Suprapubic skin (tissue), 4 donors: Measurements from ENCODE around the gene POLD3. TPM values are rescaled to one million over a fixed set of nuclear protein-coding genes. Genes with fewer than 3 reads are reported as not detected.

Experiments used
- DNase-seq, 2 donors: peaks; one replicate each; pipeline ENCODE4 v3.0.0-alpha.2; 2019; ENCODE audit warnings: low spot score in 2 of 2
- H3K27ac ChIP-seq: fragments of 200-600 bp; sonication (generic); one replicate; pipeline ENCODE4 v1.5.1; 2019
- H3K27me3 ChIP-seq: fragments of 200-600 bp; sonication (generic); one replicate; pipeline ENCODE4 v1.5.1; 2019
- H3K36me3 ChIP-seq: fragments of 200-600 bp; sonication (generic); one replicate; pipeline ENCODE4 v1.5.1; 2019
- H3K4me1 ChIP-seq: fragments of 200-600 bp; sonication (generic); one replicate; pipeline ENCODE4 v1.5.1; 2019
- H3K4me3 ChIP-seq: fragments of 200-600 bp; sonication (generic); one replicate; pipeline ENCODE4 v1.5.1; 2019; ENCODE audit warnings: mild to moderate bottlenecking
- H3K9me3 ChIP-seq: fragments of 200-600 bp; sonication (generic); one replicate; pipeline ENCODE4 v1.5.1; 2019
- CTCF ChIP-seq, 2 donors: fragments of 200-600 bp in 1 of 2; fragments of 450-650 bp in 1 of 2; sonication (generic) in 1 of 2; IDR thresholded peaks; one replicate each; pipeline ENCODE4 v1.5.1; 2016 to 2019; ENCODE audit warnings: antibody characterized with exemption in 2 of 2, mild to moderate bottlenecking in 1 of 2, moderate library complexity in 1 of 2
- EP300 ChIP-seq: sonication (generic); formaldehyde crosslinking; IDR thresholded peaks from one replicate; pipeline ENCODE4 v1.6.1; 2017; ENCODE audit warnings: antibody characterized with exemption
- POLR2A ChIP-seq, 2 donors: fragments of 450-650 bp; IDR thresholded peaks; one replicate each; pipeline ENCODE4 v1.6.1; 2017; ENCODE audit warnings: antibody characterized with exemption in 2 of 2, mild to moderate bottlenecking in 2 of 2, moderate library complexity in 2 of 2
- POLR2AphosphoS5 ChIP-seq, 3 donors: sonication (generic); formaldehyde crosslinking; IDR thresholded peaks; one replicate each; pipeline ENCODE4 v1.6.1; 2017; ENCODE audit warnings: antibody characterized with exemption in 3 of 3
- WGBS: methylation state at CpG from one replicate; pipeline ENCODE4 v1.1.5; 2018; 5-methylcytosine and 5-hydroxymethylcytosine counted together
- total RNA-seq, 4 donors: library from RNA; depleted of rRNA; stranded (reverse); fragments of >200 nt; gene quantifications; one replicate each; pipeline ENCODE4 v1.1.0, GENCODE V29; 2016

The POLD3 gene
- total RNA-seq, 4 donors from 2014 or later = 10.9 to 26.6 (median 14.7) TPM

GRCh38 chr11:74644081-74644480 lies 51.7 kb downstream of the POLD3 start:
- DNase-seq = no peak
- WGBS = 77% methylated on average over 4 of the region's 4 CpGs
- Histone ChIP-seq H3K9me3 (no peaks in the 10 kb centered on the region), H3K27me3 (no peaks in the 10 kb centered on the region), H3K4me3 (no peak overlapping the region), H3K36me3 (peaks cover 23% of the 10 kb centered on the region), H3K27ac (no peak overlapping the region), H3K4me1 (no peaks in the 10 kb centered on the region)
- TF ChIP-seq CTCF (IDR thresholded peaks at IDR 0.05) (no peak), POLR2A (IDR thresholded peaks at IDR 0.05) (no peak), EP300 (no peak), POLR2AphosphoS5 (IDR thresholded peaks at IDR 0.05) (no peak)

- 93% methylated on average over 4 of the region's 4 CpGs for WGBS
- TF ChIP-seq CTCF (IDR thresholded peaks at IDR 0.05) (no peak), POLR2A (IDR thresholded peaks at IDR 0.05) (no peak), EP300 (no peak)
Measured at GRCh38 chr11:74646215-74646614, 53.8 kb downstream of the POLD3 start.

GRCh38 chr11:74646954-74647353 lies 54.6 kb downstream of the POLD3 start:
- Histone ChIP-seq H3K9me3 (no peaks in the 10 kb centered on the region), H3K4me3 (no peak overlapping the region), H3K36me3 (no peaks in the 10 kb centered on the region), H3K27me3 (no peaks in the 10 kb centered on the region), H3K4me1 (no peaks in the 10 kb centered on the region), H3K27ac (no peak overlapping the region)
- DNase-seq = no peak
- 90% methylated on average over 7 of the region's 7 CpGs for WGBS
- TF ChIP-seq POLR2A (IDR thresholded peaks at IDR 0.05) = no peak

More at GRCh38 chr11:74646215-74646614, 53.8 kb downstream of the POLD3 start:
- Histone ChIP-seq H3K36me3 (peaks cover 2% of the 10 kb centered on the region), H3K4me1 (no peaks in the 10 kb centered on the region), H3K4me3 (no peak overlapping the region), H3K27me3 (no peaks in the 10 kb centered on the region), H3K27ac (no peak overlapping the region), H3K9me3 (no peaks in the 10 kb centered on the region)
- DNase-seq = no peak

- H3K4me1 ChIP-seq = no peaks in the 10 kb centered on the region
- no peaks in the 10 kb centered on the region for H3K36me3 ChIP-seq
- H3K27ac ChIP-seq = no peak overlapping the region
- H3K9me3 ChIP-seq = no peaks in the 10 kb centered on the region
- TF ChIP-seq POLR2A (IDR thresholded peaks at IDR 0.05) = no peak
- no peak for TF ChIP-seq POLR2AphosphoS5 (IDR thresholded peaks at IDR 0.05)
- TF ChIP-seq CTCF (IDR thresholded peaks at IDR 0.05) = no peak
- TF ChIP-seq EP300 = no peak
- H3K4me3 ChIP-seq = no peak overlapping the region
- H3K27me3 ChIP-seq = no peaks in the 10 kb centered on the region
- DNase-seq = no peak
Measured at GRCh38 chr11:74647404-74647803, 55.0 kb downstream of the POLD3 start.

- Histone ChIP-seq H3K4me1 (no peaks in the 10 kb centered on the region), H3K27me3 (no peaks in the 10 kb centered on the region), H3K36me3 (peaks cover 2% of the 10 kb centered on the region), H3K4me3 (no peak overlapping the region), H3K27ac (no peak overlapping the region), H3K9me3 (no peaks in the 10 kb centered on the region)
- TF ChIP-seq EP300 = no peak
- TF ChIP-seq POLR2A (IDR thresholded peaks at IDR 0.05) = no peak
- TF ChIP-seq POLR2AphosphoS5 (IDR thresholded peaks at IDR 0.05) = no peak
- no peak for TF ChIP-seq CTCF (IDR thresholded peaks at IDR 0.05)
- DNase-seq = no peak
- 97% methylated on average over 3 of the region's 3 CpGs for WGBS
Measured at GRCh38 chr11:74647831-74648230, 55.4 kb downstream of the POLD3 start.

GRCh38 chr11:74648894-74649293 lies 56.5 kb downstream of the POLD3 start:
- 90% methylated on average over 4 of the region's 4 CpGs for WGBS
- Histone ChIP-seq H3K4me3 (no peak overlapping the region), H3K4me1 (no peaks in the 10 kb centered on the region), H3K36me3 (peaks cover 2% of the 10 kb centered on the region), H3K9me3 (no peaks in the 10 kb centered on the region), H3K27ac (no peak overlapping the region), H3K27me3 (no peaks in the 10 kb centered on the region)
- no peak for DNase-seq
- TF ChIP-seq POLR2AphosphoS5 (IDR thresholded peaks at IDR 0.05) = no peak
- TF ChIP-seq CTCF (IDR thresholded peaks at IDR 0.05) = no peak
- no peak for TF ChIP-seq EP300
- TF ChIP-seq POLR2A (IDR thresholded peaks at IDR 0.05) = no peak
